HG03442 (cell line): ENCODE results near the gene GTF2H4.
"Not testable (repeated sequence)": the region's sequence is repeated elsewhere in the genome, so short reads cannot be mapped to it uniquely, and the experiment has no call there.

ENCODE experiments used
- ATAC-seq: cut with Tn5 transposase; IDR thresholded peaks from one replicate; pipeline ENCODE4 v1.9.1; 2021; ENCODE audit warnings: mild to moderate bottlenecking, moderate library complexity; ENCODE audit not compliant: unreplicated experiment

Gene GTF2H4

GRCh38 chr6:30917487-30917886 is 9.5 kb downstream of the GTF2H4 start:
- no peak for ATAC-seq

DNA sequence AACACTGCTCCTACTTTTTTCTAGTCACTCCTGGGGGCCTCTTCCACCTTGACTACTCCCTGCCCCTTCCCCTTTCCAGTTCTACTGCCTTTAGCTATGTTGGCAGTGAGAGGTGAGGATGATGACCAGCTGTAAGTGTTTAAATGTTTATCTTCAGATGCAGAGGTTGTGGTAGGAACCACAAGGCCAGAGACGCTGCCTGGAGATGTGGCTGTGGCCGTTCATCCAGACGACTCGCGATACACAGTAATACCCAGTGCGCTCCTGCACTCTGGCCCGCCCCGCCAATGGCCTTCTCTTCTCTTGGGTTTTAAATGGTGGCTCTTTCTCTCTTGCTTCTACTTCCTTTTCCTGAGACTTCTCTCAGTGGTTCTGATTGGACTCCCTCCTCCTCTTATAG is 10.7 kb downstream of the GTF2H4 start:
- ATAC-seq, result no peak

- ATAC-seq, result no peak
These were observed 14.4 kb downstream of the GTF2H4 start for GRCh38 chr6:30922447-30922852.

DNA sequence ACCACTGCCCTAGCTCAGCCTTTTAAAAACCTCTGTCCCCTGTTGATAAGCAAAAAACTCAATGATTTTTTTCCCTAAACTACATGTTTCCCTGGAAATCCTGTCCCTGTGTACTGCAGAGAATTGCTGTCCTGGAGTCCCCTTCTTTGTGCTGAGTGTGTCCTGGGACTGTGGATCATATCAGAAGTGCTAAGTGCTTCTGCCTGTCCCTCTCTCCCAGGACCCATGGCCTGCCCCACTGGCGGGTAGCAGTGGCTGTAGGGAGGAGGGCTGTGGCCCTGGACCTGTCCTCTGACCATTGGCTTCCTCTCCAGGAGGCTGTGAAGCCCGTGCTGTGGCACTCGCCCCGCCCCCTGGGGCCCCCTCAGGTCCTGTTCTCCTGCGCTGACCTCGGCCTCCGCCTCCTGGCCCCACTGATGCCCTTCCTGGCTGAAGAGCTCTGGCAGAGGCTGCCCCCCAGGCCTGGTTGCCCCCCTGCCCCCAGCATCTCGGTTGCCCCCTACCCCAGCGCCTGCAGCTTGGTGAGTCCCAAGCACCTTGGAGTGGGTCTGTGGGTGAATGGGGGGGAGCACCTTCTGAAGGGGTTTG is 16.1 kb downstream of the GTF2H4 start:
- not testable (repeated sequence) for ATAC-seq

- no peak for ATAC-seq
These were observed 18.6 kb downstream of the GTF2H4 start for GRCh38 chr6:30926644-30927043.

DNA sequence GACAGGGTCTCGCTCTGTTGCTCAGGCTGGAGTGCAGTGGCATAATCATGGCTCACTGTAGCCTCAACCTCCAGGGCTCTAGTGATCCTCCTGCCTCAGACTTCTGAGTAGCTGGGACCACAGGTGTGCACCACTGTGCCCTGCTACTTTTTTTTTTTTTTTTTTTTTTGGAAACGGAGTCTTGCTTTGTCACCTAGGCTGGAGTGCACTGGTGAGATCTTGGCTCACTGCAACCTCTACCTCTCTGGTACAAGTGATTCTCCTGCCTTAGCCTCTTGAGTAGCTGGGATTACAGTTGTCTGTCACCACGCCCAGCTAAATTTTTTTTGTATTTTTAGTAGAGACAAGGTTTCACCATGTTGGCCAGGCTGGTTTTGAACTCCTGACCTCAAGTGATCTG is 19.1 kb downstream of the GTF2H4 start:
- ATAC-seq, result not testable (repeated sequence)

- ATAC-seq, result no peak
These were observed 20.7 kb downstream of the GTF2H4 start for GRCh38 chr6:30928677-30929076.

DNA sequence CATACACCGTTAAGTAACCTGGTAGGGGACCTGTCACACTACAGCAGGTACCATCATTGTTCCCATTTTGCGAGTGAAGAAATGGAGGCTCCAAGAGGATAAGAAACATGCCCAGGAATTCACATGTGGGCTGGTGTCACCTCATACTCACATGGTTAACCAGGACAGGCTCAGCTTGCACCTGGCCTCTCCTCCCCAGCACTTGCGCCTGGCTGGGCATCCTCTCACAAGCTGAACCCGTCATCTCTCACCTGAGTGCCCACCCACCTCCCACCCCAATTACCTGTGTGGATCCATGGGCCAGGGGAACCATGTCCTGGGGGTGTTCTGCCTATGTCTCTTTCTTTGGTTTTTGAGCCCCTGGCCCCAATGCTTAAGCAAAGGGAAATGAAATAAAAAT is 22.5 kb downstream of the GTF2H4 start:
- no peak for ATAC-seq

GRCh38 chr6:30931272-30931671 is 23.3 kb downstream of the GTF2H4 start:
- no peak for ATAC-seq

- ATAC-seq, result no peak
These were observed 24.1 kb downstream of the GTF2H4 start, which contains the start of gene SFTA2 for GRCh38 chr6:30931969-30932645. TSS of gene SFTA2 (minus strand) at chr6:30932170. CDS start at chr6:30932096, 74 bp downstream.

DNA sequence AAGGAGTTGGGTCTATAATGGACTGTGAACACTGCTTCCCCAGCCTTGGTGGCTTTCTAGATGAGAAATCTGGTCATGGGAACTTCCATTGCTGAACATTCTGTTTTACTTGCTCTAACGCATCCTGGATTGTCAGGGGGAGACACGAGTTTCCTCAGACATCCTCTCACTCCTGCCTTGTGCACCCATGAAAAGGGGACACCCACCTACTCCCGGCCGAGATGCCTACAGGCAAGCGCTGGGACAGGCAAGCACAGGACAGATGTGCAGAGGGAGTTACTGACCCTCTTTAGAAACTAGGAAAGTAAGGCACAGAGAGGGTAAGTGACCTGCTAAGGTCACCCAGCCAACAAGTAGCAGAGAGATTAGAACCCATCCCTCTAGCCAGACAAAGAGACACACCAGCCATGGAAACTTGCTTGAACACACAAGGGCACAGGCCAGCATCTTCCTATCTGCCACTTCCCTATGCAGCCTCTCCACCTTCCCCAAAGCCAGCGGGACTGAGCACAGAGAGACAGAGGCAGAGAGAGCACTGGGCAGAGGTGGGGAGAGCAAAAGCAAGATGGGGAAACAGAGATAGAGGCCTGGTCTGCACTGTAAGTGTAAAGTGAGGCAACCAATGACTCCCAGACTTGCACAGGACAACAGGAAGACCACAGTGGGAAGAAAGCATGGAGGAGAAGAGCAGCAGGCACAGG is 24.8 kb downstream of the GTF2H4 start:
- ATAC-seq, result no peak

DNA sequence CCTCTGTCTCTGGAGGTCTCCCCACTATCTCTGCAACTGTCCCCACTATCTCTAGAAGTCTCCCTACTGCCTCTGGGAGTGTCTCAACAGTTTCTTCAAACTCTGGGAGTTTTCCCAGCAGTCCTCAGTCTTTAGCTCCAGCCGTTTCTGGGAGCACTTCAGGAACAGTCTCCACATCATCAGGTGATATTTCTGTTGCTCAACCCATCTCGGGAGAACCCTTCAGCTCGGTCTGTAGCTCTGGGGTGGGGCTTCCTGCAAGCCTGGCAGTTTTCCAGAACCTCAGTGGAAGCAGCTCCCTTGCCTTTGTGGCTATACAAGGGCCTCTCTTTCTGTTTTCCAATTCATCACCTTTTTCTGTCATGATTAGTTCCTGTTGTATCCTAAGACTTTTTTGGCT is 27.0 kb downstream of the GTF2H4 start:
- ATAC-seq, result no peak

GRCh38 chr6:30937265-30937664 is 29.3 kb downstream of the GTF2H4 start:
- no peak for ATAC-seq

DNA sequence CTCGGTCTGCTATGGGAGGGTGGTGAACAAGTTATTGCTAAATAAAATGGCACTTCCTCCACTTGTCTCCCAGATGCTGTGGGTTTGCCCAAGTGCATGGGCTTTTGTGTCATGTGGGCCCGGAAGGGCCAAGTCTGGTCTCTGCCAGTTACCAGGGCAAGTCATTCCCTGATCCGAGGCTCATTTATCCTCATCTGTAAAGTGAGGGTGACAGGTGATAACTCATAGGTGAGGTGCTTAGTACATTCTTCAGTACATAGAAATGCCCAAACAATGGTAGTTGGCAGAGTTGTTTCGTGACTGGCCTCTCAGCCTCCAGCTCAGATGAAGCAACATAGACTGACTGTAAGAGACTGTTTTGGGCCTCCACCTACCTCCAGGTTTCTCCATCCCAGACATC is 30.7 kb downstream of the GTF2H4 start:
- ATAC-seq, result no peak

- ATAC-seq, result no peak
These were observed 31.5 kb downstream of the GTF2H4 start for GRCh38 chr6:30939473-30939872.

GRCh38 chr6:30940361-30940986 is 32.5 kb downstream of the GTF2H4 start, which contains the start of gene MUCL3:
TSS of gene MUCL3 (plus strand) at chr6:30940973. CDS start at chr6:30941000, 27 bp downstream.
- ATAC-seq, result no peak

DNA sequence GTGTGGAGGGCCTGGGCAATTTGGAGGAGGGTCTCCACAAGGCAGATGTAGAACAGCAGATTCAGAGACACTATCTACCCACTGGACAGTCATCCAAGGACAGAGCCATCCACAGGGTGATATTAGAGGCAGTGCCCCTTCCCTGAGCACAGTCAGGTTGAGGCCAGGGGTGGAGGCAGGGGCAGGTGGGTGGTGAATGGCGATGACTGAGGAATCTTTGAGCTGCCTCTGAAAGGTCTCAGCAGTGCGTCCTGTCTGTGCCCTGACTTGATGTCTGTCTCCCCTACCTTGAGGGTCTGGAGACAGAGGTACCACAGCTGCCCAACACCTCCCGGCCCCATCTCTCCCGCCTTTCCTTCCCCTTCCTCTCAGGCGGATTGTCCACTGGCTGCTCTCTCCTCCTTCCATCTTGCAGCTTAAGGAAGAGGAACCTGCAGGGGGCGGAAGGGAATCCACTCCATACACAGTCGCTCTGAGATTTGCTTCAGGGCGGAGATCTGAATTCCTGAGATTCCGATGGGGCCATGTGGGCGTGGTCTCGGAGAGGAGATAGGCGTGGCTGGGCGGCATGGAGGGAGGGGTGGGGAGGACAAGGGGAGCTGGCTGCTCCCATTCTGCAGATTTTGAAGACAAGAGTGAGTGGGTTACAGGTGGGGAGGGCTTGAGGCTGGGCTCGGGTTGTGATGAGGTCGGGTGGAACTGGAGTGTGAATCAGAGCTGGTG is 34.5 kb downstream of the GTF2H4 start:
- ATAC-seq, result no peak

DNA sequence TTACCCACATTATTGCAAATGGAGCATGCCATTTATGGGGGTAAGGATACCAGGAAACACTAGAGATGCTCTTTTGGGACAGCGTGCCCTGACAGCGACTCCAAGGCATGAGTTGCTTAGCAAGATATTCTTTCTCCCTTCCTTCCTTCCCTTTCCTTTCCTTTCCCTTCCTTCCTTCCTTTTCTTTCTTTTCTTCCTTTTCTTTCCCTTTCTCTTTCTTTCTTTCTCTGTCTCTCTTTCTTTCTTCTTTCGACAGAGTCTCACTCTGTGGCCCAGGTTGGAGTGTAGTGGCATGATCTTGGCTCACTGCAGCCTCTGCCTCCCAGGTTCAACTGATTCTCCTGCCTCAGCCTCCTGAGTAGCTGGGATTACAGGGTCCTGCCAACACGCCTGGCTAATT is 36.0 kb downstream of the GTF2H4 start:
- ATAC-seq, result no peak

DNA sequence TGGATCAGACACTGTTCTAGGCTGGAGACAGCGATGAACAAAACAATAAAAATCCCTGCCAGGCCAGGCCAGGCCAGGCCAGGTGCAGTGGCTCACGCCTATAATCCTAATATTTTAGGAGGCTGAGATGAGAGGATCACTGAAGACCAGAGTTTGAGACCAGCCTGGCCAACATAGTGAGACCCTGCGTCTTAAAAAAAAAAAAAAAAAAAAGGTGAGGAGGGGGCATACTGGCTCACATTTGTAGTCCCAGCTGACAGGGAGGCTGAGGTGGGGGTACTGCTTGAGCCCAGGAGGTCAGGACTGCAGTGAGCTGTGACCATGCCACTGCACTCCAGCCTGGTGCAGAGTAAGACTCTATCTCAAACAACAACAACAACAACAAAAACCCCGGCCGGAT is 37.3 kb downstream of the GTF2H4 start:
- ATAC-seq, result no peak

DNA sequence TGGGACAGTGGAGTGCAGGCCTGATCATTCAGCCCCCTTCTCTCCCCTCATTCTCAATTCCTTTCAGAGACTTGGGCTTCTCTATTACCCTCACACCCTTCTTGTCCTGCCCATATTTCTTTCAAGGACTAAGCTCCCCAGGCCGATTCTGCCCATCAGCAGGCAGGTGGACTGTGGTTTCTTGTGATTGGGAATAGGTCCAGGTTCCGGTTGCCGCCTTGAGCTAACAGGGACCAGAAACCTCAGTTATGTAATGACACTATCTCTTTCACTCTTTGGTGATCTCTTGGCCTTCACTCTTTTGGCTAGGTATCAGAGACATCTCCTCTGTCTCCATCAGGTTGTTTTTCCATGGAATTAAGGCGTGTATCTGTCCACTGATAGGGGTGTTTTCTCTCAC is 39.2 kb downstream of the GTF2H4 start:
- ATAC-seq, result no peak

DNA sequence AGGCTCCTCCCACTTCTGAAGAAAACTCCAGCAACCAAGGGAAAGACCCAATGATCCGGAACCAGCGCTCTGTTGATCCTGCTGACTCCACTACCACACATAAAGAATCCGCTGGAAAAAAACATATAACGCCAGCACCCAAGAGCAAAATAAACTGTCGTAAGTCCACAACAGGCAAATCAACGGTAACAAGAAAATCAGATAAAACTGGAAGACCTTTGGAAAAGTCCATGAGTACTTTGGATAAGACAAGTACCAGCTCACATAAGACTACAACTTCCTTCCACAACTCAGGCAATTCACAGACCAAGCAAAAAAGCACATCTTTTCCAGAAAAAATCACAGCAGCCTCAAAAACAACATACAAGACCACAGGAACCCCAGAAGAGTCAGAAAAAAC is 40.8 kb downstream of the GTF2H4 start:
- ATAC-seq, result no peak
